IPS DF 4.7 (cell line): ENCODE measurements around the gene SLC35D3.
"Not testable (repeated sequence)": the region's sequence is repeated elsewhere in the genome, so short reads cannot be mapped to it uniquely, and the experiment has no call there.

Experiments used
- DNase-seq: peaks from one replicate; pipeline ENCODE4 v3.0.0-alpha.2; 2013; ENCODE audit warnings: low spot score; ENCODE audit errors: extremely low read depth

Gene SLC35D3

GRCh38 chr6:136963259-136963658 lies 41.2 kb downstream of the SLC35D3 start:
- DNase-seq, result no peak

- DNase-seq, result no peak
Observed at GRCh38 chr6:136964398-136964797, 42.3 kb downstream of the SLC35D3 start.

- DNase-seq, result no peak
Observed at GRCh38 chr6:136967876-136968752, 46.0 kb downstream of the SLC35D3 start.

- DNase-seq, result no peak
Observed at GRCh38 chr6:136968837-136969236, 46.7 kb downstream of the SLC35D3 start.

- no peak for DNase-seq
Observed at GRCh38 chr6:136969433-136969832, 47.3 kb downstream of the SLC35D3 start.

- no peak for DNase-seq
Observed at GRCh38 chr6:136969930-136970329, 47.8 kb downstream of the SLC35D3 start.

- DNase-seq, result no peak
Observed at GRCh38 chr6:136971609-136972008, 49.5 kb downstream of the SLC35D3 start.

- not testable (repeated sequence) for DNase-seq
Observed at GRCh38 chr6:136973781-136974180, 51.7 kb downstream of the SLC35D3 start.
